Measurements from ENCODE around the gene COL8A1.

The COL8A1 gene

DNA sequence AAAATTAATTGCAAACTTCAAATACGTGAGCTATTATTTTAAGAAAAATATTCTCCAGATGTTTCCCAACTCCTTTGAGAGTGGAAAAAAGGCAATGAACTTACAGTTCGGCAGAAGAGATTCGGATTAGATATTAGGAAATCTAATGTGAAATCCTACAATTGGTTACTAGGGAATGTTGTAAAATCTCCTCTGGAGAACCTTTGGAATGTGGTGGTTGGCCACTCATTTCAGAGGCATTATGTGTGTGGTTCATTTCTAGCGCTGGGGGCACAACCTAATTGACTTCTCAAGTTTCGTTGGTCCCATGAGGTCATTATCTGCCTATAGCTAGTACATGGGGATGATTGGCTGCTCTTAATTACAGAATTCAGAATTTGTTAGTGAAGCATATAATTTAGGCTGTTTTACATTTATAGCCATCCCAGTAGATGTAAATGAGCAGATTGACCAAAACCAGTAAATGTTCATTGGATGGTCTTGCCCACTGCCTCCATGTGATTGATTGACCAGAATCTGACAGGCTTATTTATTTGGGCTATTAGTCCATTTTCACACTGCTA, 144.7 kb downstream of the COL8A1 start:
- H3K9me3 ChIP-seq (ENCODE audit: control insufficient read depth, low read length): no peaks in the 10 kb centered on the region
- no peak overlapping the region for H3K27ac ChIP-seq
- no peaks in the 10 kb centered on the region for H3K79me2 ChIP-seq
- H3K27me3 ChIP-seq (ENCODE audit: control insufficient read depth, insufficient read depth, low read length): no peaks in the 10 kb centered on the region
- H3K4me1 ChIP-seq: no peaks in the 10 kb centered on the region
- H3K4me2 ChIP-seq (ENCODE audit: low read length): no peak overlapping the region
- no peaks in the 10 kb centered on the region for H3K36me3 ChIP-seq (ENCODE audit: control insufficient read depth, insufficient read depth, low read length)
- no peak overlapping the region for H2AFZ ChIP-seq
- no peak overlapping the region for H3K4me3 ChIP-seq (ENCODE audit: low read depth, low read length)
- TF ChIP-seq, protein P1, sequence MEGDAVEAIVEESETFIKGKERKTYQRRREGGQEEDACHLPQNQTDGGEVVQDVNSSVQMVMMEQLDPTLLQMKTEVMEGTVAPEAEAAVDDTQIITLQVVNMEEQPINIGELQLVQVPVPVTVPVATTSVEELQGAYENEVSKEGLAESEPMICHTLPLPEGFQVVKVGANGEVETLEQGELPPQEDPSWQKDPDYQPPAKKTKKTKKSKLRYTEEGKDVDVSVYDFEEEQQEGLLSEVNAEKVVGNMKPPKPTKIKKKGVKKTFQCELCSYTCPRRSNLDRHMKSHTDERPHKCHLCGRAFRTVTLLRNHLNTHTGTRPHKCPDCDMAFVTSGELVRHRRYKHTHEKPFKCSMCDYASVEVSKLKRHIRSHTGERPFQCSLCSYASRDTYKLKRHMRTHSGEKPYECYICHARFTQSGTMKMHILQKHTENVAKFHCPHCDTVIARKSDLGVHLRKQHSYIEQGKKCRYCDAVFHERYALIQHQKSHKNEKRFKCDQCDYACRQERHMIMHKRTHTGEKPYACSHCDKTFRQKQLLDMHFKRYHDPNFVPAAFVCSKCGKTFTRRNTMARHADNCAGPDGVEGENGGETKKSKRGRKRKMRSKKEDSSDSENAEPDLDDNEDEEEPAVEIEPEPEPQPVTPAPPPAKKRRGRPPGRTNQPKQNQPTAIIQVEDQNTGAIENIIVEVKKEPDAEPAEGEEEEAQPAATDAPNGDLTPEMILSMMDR (IDR thresholded peaks at IDR 0.05): no peak
- H3K9ac ChIP-seq: no peak overlapping the region

DNA sequence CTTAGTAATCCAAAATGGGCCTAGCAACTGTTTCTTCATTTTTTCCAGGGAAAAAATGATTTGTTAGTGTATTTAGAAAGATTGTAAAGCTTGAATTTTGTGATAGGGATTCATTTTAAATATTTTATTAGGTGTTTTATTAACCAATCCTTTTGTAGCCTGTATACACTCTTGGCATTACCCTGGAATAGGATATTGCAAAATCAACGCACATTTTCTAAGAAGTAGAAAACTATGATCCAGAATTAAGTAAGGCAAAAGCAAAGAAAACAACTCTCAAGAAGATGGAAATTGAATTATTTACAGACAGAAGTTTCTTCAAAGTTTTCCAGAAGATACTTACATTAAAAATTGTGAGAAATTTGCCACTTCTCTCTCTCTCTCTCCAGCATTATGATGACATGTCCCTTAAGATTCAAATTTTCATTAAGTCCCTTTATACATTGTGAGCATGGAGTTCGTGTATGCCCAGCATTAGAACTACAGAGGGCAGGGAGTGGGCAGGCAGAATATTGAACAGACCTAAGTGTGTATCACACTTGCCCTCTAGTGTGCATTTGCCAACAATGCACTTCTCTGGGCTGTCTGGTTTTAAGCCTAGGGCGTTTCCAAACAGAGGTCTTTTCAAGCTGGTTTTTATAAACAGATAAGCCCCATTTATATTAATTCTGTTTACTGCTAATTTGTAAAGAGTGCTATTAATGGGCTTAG, 150.8 kb downstream of the COL8A1 start:
- H3K4me2 ChIP-seq (ENCODE audit: low read length): no peak overlapping the region
- no peak overlapping the region for H2AFZ ChIP-seq
- no peak overlapping the region for H3K27ac ChIP-seq
- TF ChIP-seq, protein P1 (IDR thresholded peaks at IDR 0.05): peak; percentile 30
- no peak overlapping the region for H3K4me3 ChIP-seq (ENCODE audit: low read depth, low read length)
- no peaks in the 10 kb centered on the region for H3K9me3 ChIP-seq (ENCODE audit: control insufficient read depth, low read length)
- no peaks in the 10 kb centered on the region for H3K4me1 ChIP-seq
- H3K36me3 ChIP-seq (ENCODE audit: control insufficient read depth, insufficient read depth, low read length): no peaks in the 10 kb centered on the region
- no peaks in the 10 kb centered on the region for H3K27me3 ChIP-seq (ENCODE audit: control insufficient read depth, insufficient read depth, low read length)
- no peaks in the 10 kb centered on the region for H3K79me2 ChIP-seq
- H3K9ac ChIP-seq: no peak overlapping the region

DNA sequence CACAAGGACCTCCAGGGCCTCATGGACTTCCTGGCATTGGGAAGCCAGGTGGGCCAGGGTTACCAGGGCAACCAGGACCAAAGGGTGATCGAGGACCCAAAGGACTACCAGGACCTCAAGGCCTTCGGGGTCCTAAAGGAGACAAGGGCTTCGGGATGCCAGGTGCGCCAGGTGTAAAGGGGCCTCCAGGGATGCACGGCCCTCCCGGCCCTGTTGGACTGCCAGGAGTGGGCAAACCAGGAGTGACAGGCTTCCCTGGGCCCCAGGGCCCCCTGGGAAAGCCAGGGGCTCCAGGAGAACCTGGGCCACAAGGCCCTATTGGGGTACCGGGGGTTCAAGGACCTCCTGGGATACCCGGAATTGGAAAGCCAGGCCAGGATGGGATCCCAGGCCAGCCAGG, 156.1 kb downstream of the COL8A1 start:
- no peak overlapping the region for H3K27ac ChIP-seq
- H3K79me2 ChIP-seq: no peaks in the 10 kb centered on the region
- H3K9ac ChIP-seq: no peak overlapping the region
- TF ChIP-seq, protein P1 (IDR thresholded peaks at IDR 0.05): no peak
- no peak overlapping the region for H2AFZ ChIP-seq
- no peaks in the 10 kb centered on the region for H3K27me3 ChIP-seq (ENCODE audit: control insufficient read depth, insufficient read depth, low read length)
- H3K4me1 ChIP-seq: no peaks in the 10 kb centered on the region
- no peaks in the 10 kb centered on the region for H3K9me3 ChIP-seq (ENCODE audit: control insufficient read depth, low read length)
- H3K4me2 ChIP-seq (ENCODE audit: low read length): no peak overlapping the region
- H3K4me3 ChIP-seq (ENCODE audit: low read depth, low read length): no peak overlapping the region
- no peaks in the 10 kb centered on the region for H3K36me3 ChIP-seq (ENCODE audit: control insufficient read depth, insufficient read depth, low read length)

DNA sequence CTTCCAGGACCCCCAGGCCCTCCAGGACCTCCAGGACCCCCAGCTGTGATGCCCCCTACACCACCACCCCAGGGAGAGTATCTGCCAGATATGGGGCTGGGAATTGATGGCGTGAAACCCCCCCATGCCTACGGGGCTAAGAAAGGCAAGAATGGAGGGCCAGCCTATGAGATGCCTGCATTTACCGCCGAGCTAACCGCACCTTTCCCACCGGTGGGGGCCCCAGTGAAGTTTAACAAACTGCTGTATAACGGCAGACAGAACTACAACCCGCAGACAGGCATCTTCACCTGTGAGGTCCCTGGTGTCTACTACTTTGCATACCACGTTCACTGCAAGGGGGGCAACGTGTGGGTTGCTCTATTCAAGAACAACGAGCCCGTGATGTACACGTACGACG, 157.2 kb downstream of the COL8A1 start:
- Histone ChIP-seq H3K79me2 (no peaks in the 10 kb centered on the region), H3K4me3 (ENCODE audit: low read depth, low read length) (no peak overlapping the region), H3K36me3 (ENCODE audit: control insufficient read depth, insufficient read depth, low read length) (no peaks in the 10 kb centered on the region), H3K27me3 (ENCODE audit: control insufficient read depth, insufficient read depth, low read length) (no peaks in the 10 kb centered on the region), H3K27ac (no peak overlapping the region), H3K9me3 (ENCODE audit: control insufficient read depth, low read length) (no peaks in the 10 kb centered on the region), H3K4me2 (ENCODE audit: low read length) (no peak overlapping the region), H3K4me1 (no peaks in the 10 kb centered on the region), H3K9ac (no peak overlapping the region), H2AFZ (no peak overlapping the region)
- TF ChIP-seq, protein P1 (IDR thresholded peaks at IDR 0.05): no peak

DNA sequence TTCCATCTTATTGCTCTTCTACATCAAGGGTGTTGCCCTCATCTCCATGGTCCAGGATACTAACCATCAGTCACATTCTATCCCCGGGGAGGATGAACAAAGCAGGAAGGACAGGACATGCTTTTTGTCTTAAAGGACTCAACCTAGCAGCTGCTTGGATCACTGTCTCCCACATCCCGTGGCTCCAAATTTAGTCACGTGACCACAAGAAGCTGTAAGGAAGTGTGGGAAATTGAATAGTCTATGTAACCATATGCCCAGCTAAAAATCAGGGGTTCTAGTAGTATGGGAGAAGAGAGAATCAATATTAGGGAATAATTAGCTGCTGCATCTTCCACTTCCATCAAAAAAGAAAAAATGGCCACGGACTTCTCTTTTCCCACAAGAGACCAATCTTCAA, 161.0 kb downstream of the COL8A1 start:
- H3K9ac ChIP-seq: no peak overlapping the region
- no peaks in the 10 kb centered on the region for H3K4me1 ChIP-seq
- no peaks in the 10 kb centered on the region for H3K27me3 ChIP-seq (ENCODE audit: control insufficient read depth, insufficient read depth, low read length)
- no peak overlapping the region for H3K4me3 ChIP-seq (ENCODE audit: low read depth, low read length)
- TF ChIP-seq, protein P1 (IDR thresholded peaks at IDR 0.05): no peak
- H3K36me3 ChIP-seq (ENCODE audit: control insufficient read depth, insufficient read depth, low read length): no peaks in the 10 kb centered on the region
- H3K4me2 ChIP-seq (ENCODE audit: low read length): no peak overlapping the region
- H3K79me2 ChIP-seq: no peaks in the 10 kb centered on the region
- no peak overlapping the region for H3K27ac ChIP-seq
- H2AFZ ChIP-seq: no peak overlapping the region
- no peaks in the 10 kb centered on the region for H3K9me3 ChIP-seq (ENCODE audit: control insufficient read depth, low read length)

Data from parathyroid adenoma (tissue), 2 donors.